Glomerular visceral epithelial cell (primary cell): ENCODE results near the gene HECTD4.
"Not testable (repeated sequence)": the region's sequence is repeated elsewhere in the genome, so short reads cannot be mapped to it uniquely, and the experiment has no call there.

Experiments
- DNase-seq: peaks from one replicate; pipeline ENCODE4 v3.0.0-alpha.2; 2016; ENCODE audit errors: extremely low spot score

Gene HECTD4

GRCh38 chr12:112159146-112159541 lies 223.1 kb downstream of the HECTD4 start:
- no peak for DNase-seq

- DNase-seq = not testable (repeated sequence)
Measured at GRCh38 chr12:112158461-112159145, 223.6 kb downstream of the HECTD4 start.

GRCh38 chr12:112153893-112154219 lies 228.4 kb downstream of the HECTD4 start:
- DNase-seq = no peak

- no peak for DNase-seq
Measured at GRCh38 chr12:112153181-112153892, 228.9 kb downstream of the HECTD4 start.

GRCh38 chr12:112151766-112152541 lies 230.3 kb downstream of the HECTD4 start:
- no peak for DNase-seq

GRCh38 chr12:112149596-112149995 lies 232.6 kb downstream of the HECTD4 start:
- DNase-seq = peak; percentile 31

- DNase-seq = peak; percentile 90
Measured at GRCh38 chr12:112148031-112148513, 234.2 kb downstream of the HECTD4 start.

GRCh38 chr12:112146123-112146522 lies 236.1 kb downstream of the HECTD4 start:
- no peak for DNase-seq

GRCh38 chr12:112140728-112141127 lies 241.5 kb downstream of the HECTD4 start:
- DNase-seq = no peak

- no peak for DNase-seq
Measured at GRCh38 chr12:112134731-112135130, 247.5 kb downstream of the HECTD4 start.

GRCh38 chr12:112133418-112133817 lies 248.8 kb downstream of the HECTD4 start:
- DNase-seq = no peak

GRCh38 chr12:112131686-112132085 lies 250.5 kb downstream of the HECTD4 start:
- no peak for DNase-seq

GRCh38 chr12:112130441-112130998 lies 251.7 kb downstream of the HECTD4 start:
- peak; percentile 29 for DNase-seq

- no peak for DNase-seq
Measured at GRCh38 chr12:112126911-112127310, 255.3 kb downstream of the HECTD4 start.

GRCh38 chr12:112126000-112126438 lies 256.2 kb downstream of the HECTD4 start:
- no peak for DNase-seq

GRCh38 chr12:112125250-112125999 lies 256.8 kb downstream of the HECTD4 start, which contains the start of gene TRAFD1:
TSS of gene TRAFD1 (plus strand) at chr12:112125560. CDS start at chr12:112130523, 4,963 bp downstream.
- DNase-seq = peak; percentile 96

- DNase-seq = no peak
Measured at GRCh38 chr12:112124918-112125249, 257.3 kb downstream of the HECTD4 start.

GRCh38 chr12:112122823-112123690 lies 259.2 kb downstream of the HECTD4 start:
- no peak for DNase-seq

GRCh38 chr12:112121780-112122565 lies 260.3 kb downstream of the HECTD4 start:
- DNase-seq = peak; percentile 43

GRCh38 chr12:112117685-112118084 lies 264.5 kb downstream of the HECTD4 start:
- DNase-seq = no peak
